ENCODE results near the gene RBM20. TPM values are rescaled to one million over a fixed set of nuclear protein-coding genes. Genes with fewer than 3 reads are reported as not detected.
A peak's percentile ranks its signal among the peaks of the same experiment; 100 is the strongest.

RBM20 gene
- total RNA-seq, 4 donors from 2014 or later = 0.62 to 7.4 (median 3.9) TPM

DNA sequence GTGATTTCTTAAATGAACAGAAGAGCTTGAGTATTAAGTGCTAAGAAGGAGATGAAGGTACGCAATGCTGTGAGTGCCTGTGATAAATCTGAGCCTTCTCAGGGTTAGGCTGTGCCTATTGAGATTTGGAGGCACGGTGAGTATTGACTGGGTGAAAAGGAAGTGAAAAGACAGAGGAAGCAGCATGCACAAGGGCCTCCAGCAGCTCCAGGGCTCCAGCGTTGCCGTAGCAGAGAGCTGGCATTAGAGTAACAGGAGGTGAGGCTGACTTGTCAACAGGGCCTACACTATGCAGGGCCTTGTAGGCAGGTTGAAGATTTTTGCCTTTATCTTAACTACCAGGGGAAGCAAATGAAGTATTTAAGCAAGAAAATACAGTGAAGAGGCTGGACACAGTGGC, 173.5 kb downstream of the RBM20 start:
- no peak for ATAC-seq
- WGBS, 2 donors (ENCODE audit: low coverage in 1 of 2) = 69 to 82% methylated on average over 3 to 4 of the region's 4 CpGs
- Histone ChIP-seq H3K4me1 (peaks cover 17 to 84% (median 42%) of the 10 kb centered on the region in 3 donors), H3K4me3 (no peak overlapping the region), H3K27ac (peak overlapping the region in 3 of 4 donors; percentile 26 to 83 (median 45)), H3K27me3 (no peaks in the 10 kb centered on the region), H3K9me3 (no peaks in the 10 kb centered on the region), H3K36me3 (no peaks in the 10 kb centered on the region)
- TF ChIP-seq EP300 (IDR thresholded peaks at IDR 0.05) = no peak
- TF ChIP-seq, protein P1, sequence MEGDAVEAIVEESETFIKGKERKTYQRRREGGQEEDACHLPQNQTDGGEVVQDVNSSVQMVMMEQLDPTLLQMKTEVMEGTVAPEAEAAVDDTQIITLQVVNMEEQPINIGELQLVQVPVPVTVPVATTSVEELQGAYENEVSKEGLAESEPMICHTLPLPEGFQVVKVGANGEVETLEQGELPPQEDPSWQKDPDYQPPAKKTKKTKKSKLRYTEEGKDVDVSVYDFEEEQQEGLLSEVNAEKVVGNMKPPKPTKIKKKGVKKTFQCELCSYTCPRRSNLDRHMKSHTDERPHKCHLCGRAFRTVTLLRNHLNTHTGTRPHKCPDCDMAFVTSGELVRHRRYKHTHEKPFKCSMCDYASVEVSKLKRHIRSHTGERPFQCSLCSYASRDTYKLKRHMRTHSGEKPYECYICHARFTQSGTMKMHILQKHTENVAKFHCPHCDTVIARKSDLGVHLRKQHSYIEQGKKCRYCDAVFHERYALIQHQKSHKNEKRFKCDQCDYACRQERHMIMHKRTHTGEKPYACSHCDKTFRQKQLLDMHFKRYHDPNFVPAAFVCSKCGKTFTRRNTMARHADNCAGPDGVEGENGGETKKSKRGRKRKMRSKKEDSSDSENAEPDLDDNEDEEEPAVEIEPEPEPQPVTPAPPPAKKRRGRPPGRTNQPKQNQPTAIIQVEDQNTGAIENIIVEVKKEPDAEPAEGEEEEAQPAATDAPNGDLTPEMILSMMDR (IDR thresholded peaks at IDR 0.05) = no peak
- TF ChIP-seq POLR2AphosphoS5 (IDR thresholded peaks at IDR 0.05) = no peak
- no peak for TF ChIP-seq POLR2A (IDR thresholded peaks at IDR 0.05)

DNA sequence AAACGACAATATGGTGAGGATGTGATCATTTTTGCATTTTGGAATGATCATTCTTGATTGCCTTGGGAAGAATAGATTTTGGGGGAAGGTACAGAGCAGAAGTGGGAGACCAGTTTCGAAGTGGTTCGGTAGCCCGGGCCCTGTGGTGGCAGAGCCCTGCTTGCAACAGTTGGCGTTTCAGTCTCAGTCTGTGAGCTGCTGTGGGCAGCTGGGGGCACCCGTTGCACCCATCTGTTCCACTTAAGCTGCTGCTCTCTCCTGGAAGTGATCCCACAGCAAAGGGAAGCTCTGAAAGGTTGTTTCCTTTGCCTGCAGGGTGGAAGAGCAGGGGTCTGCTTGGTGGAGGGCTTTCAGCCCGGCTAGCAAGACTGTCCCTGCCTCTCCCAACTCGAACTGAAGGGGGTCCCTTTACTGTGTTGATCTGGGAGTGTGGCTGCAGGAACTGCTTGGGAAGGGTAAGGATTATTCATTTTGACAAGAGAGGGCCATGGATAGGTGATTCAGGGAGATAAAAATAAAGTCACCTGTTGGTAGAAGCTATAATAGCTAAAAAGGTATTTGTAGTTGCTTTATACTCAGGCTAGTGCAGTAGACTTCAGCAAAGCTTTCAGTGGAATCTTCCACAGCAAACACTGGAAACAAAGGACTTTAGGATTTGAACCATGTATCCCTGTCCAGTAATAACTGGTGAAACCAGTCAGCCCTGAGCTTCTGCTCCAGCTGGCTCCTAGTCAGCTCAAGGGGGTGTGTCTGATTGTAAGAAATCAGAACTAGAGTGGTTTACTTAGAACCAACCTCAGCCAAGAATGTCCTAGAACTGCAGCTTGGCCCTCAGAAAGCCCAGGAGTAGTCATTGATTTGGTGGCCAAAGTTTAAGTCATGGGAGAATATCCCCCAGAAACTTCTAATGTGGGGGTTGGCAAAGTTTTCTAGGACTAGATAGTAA, 174.4 kb downstream of the RBM20 start:
- 74 to 87% methylated on average over 3 to 5 of the region's 8 CpGs for WGBS, 2 donors (ENCODE audit: low coverage in 1 of 2)
- Histone ChIP-seq H3K27ac (peak overlapping the region; percentile 20 to 89 (median 83)), H3K9me3 (no peaks in the 10 kb centered on the region), H3K4me1 (peaks cover 22 to 94% (median 48%) of the 10 kb centered on the region in 3 donors), H3K27me3 (no peaks in the 10 kb centered on the region), H3K36me3 (no peaks in the 10 kb centered on the region), H3K4me3 (no peak overlapping the region)
- TF ChIP-seq POLR2AphosphoS5 (IDR thresholded peaks at IDR 0.05) (no peak), EP300 (IDR thresholded peaks at IDR 0.05) (no peak)
- TF ChIP-seq, protein P1 (IDR thresholded peaks at IDR 0.05) = no peak
- no peak for ATAC-seq

DNA sequence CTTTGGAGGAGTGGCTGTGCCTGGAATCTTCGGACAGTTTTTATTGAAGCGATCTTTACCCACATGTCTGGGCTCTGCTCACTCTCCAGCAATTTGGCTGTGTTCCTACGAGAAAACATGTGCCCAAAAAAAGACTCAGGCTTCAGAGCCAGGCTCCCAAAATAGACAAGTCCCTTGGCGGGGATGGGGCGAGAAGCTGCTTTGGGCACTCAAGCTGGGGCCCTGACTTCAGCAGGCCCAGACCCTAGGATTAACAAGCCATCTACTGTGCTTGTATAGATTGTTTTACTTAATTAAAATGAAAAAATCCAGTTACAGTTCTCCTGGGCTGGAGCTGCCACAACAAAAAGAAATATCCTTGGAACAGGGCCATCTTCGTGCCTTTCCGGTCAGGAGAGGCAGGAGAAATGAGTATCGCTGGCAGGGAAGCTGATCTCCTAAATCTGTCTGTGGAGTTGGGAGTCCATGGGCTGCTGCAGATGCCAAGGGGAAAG, 176.2 kb downstream of the RBM20 start:
- H3K4me3 ChIP-seq = no peak overlapping the region
- peaks cover 22 to 98% (median 45%) of the 10 kb centered on the region in 3 donors for H3K4me1 ChIP-seq
- H3K9me3 ChIP-seq = no peaks in the 10 kb centered on the region
- no peaks in the 10 kb centered on the region for H3K27me3 ChIP-seq
- peak overlapping the region; percentile 83 to 92 (median 86) for H3K27ac ChIP-seq
- WGBS, 2 donors (ENCODE audit: low coverage in 1 of 2) = 5 to 18% methylated on average over 6 to 8 of the region's 8 CpGs
- TF ChIP-seq POLR2AphosphoS5 (IDR thresholded peaks at IDR 0.05) (peak; percentile 71), POLR2A (IDR thresholded peaks at IDR 0.05) (no peak), EP300 (IDR thresholded peaks at IDR 0.05) (no peak)
- TF ChIP-seq, protein P1 (IDR thresholded peaks at IDR 0.05) = peak in 1 of 4 experiments; percentile 0
- no peaks in the 10 kb centered on the region for H3K36me3 ChIP-seq
- ATAC-seq = peak; percentile 73

DNA sequence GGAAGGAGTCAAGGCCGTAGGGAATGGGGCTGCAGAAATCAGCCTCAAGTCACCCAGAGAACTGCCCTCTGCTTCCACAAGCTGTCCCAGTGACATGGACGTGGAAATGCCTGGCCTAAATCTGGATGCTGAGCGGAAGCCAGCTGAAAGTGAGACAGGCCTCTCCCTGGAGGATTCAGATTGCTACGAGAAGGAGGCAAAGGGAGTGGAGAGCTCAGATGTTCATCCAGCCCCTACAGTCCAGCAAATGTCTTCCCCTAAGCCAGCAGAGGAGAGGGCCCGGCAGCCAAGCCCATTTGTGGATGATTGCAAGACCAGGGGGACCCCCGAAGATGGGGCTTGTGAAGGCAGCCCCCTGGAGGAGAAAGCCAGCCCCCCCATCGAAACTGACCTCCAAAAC, 177.4 kb downstream of the RBM20 start:
- Histone ChIP-seq H3K36me3 (no peaks in the 10 kb centered on the region), H3K27me3 (no peaks in the 10 kb centered on the region), H3K27ac (peak overlapping the region; percentile 83 to 92 (median 86)), H3K4me1 (peaks cover 22 to 96% (median 42%) of the 10 kb centered on the region in 3 donors), H3K9me3 (no peaks in the 10 kb centered on the region), H3K4me3 (no peak overlapping the region)
- WGBS, 2 donors (ENCODE audit: low coverage in 1 of 2) = 47 to 80% methylated on average over 2 to 3 of the region's 7 CpGs
- ATAC-seq = peak; percentile 16
- TF ChIP-seq POLR2A (IDR thresholded peaks at IDR 0.05) (no peak), EP300 (IDR thresholded peaks at IDR 0.05) (no peak), POLR2AphosphoS5 (IDR thresholded peaks at IDR 0.05) (no peak)
- TF ChIP-seq, protein P1 (IDR thresholded peaks at IDR 0.05) = no peak

Measured in gastroesophageal sphincter (tissue), 4 donors.